WTC11 (cell line): ENCODE measurements around the gene CRYBA4. TPM values are rescaled to one million over a fixed set of nuclear protein-coding genes. Genes with fewer than 3 reads are reported as not detected.

ENCODE experiments used
- ATAC-seq: fragments of 200-7000 bp; cut with Tn5 transposase; 2 replicates; pipeline ENCODE4 v1.10.0; 2021; ENCODE audit warnings: mild to moderate bottlenecking, moderate library complexity
- CTCF ChIA-PET: fragments of 300-600 bp; sonication (Branson Sonifier 250); formaldehyde crosslinking; loops from one replicate; lab custom pipeline; 2021; ENCODE audit warnings: antibody characterized with exemption; lab: Charles Lee
- POLR2A ChIA-PET: fragments of 350-600 bp; sonication (Branson Sonifier 250); formaldehyde crosslinking; loops from one replicate; lab custom pipeline; 2021; ENCODE audit warnings: antibody characterized with exemption; lab: Charles Lee
- DNase-seq: peaks from one replicate; pipeline ENCODE4 v3.0.0; 2021; ENCODE audit warnings: low spot score
- H3K27ac Mint-ChIP-seq: 2 replicates; pipeline ENCODE4 v1.8.0; 2021; ENCODE audit warnings: mixed read lengths
- H3K27me3 Mint-ChIP-seq: 2 replicates; pipeline ENCODE4 v1.8.0; 2021; ENCODE audit warnings: low read depth, mild to moderate bottlenecking, moderate library complexity, mixed read lengths
- H3K36me3 Mint-ChIP-seq: 2 replicates; pipeline ENCODE4 v1.8.0; 2021; ENCODE audit warnings: mixed read lengths
- H3K4me1 Mint-ChIP-seq: 2 replicates; pipeline ENCODE4 v1.8.0; 2022; ENCODE audit warnings: mixed read lengths
- H3K4me3 Mint-ChIP-seq: 2 replicates; pipeline ENCODE4 v1.8.0; 2021; ENCODE audit warnings: mild to moderate bottlenecking, moderate library complexity, mixed read lengths
- H3K9me3 Mint-ChIP-seq: 2 replicates; pipeline ENCODE4 v1.8.0; 2021; ENCODE audit warnings: mixed read lengths
- ARID4B ChIP-seq: sonication (generic); formaldehyde crosslinking; IDR thresholded peaks from 2 replicates; pipeline ENCODE4 v1.8.0; 2023; ENCODE audit warnings: missing genetic modification reagents, mild to moderate bottlenecking, borderline replicate concordance
- ATF6 ChIP-seq: sonication (generic); formaldehyde crosslinking; IDR thresholded peaks from 2 replicates; pipeline ENCODE4 v1.8.1; 2023; ENCODE audit warnings: mild to moderate bottlenecking, missing genetic modification reagents
- E2F4 ChIP-seq: sonication (generic); formaldehyde crosslinking; IDR thresholded peaks from 2 replicates; pipeline ENCODE4 v1.8.1; 2022; ENCODE audit warnings: low read depth, mild to moderate bottlenecking, moderate library complexity, missing genetic modification reagents, borderline replicate concordance
- E2F5 ChIP-seq: sonication (generic); formaldehyde crosslinking; IDR thresholded peaks from 2 replicates; pipeline ENCODE4 v1.8.1; 2022; ENCODE audit warnings: mild to moderate bottlenecking, moderate library complexity, missing genetic modification reagents
- ERG ChIP-seq: fragments of 250-450 bp; sonication (Bioruptor Pico); IDR thresholded peaks from 2 replicates; pipeline ENCODE4 v1.8.0; 2021; ENCODE audit warnings: mild to moderate bottlenecking
- ETV6 ChIP-seq: sonication (generic); formaldehyde crosslinking; IDR thresholded peaks from 2 replicates; pipeline ENCODE4 v1.8.1; 2022; ENCODE audit warnings: mild to moderate bottlenecking, missing genetic modification reagents
- FOXP1 ChIP-seq: sonication (generic); formaldehyde crosslinking; IDR thresholded peaks from 2 replicates; pipeline ENCODE4 v1.8.0; 2022; ENCODE audit warnings: missing genetic modification reagents, mild to moderate bottlenecking, moderate library complexity, borderline replicate concordance
- IRF1 ChIP-seq: sonication (generic); formaldehyde crosslinking; IDR thresholded peaks from 2 replicates; pipeline ENCODE4 v1.8.0; 2023; ENCODE audit warnings: missing genetic modification reagents
- JAZF1 ChIP-seq: fragments of 250-450 bp; sonication (Bioruptor Pico); IDR thresholded peaks from 2 replicates; pipeline ENCODE4 v1.9.0; 2021; ENCODE audit warnings: moderate library complexity, mild to moderate bottlenecking, inconsistent platforms
- KAT7 ChIP-seq: sonication (generic); formaldehyde crosslinking; IDR thresholded peaks from 2 replicates; pipeline ENCODE4 v1.8.1; 2023; ENCODE audit warnings: missing genetic modification reagents, mild to moderate bottlenecking, borderline replicate concordance
- MLX ChIP-seq: sonication (generic); formaldehyde crosslinking; IDR thresholded peaks from 2 replicates; pipeline ENCODE4 v1.8.1; 2023; ENCODE audit warnings: mild to moderate bottlenecking, missing genetic modification reagents, moderate library complexity
- NFE2L1 ChIP-seq: sonication (generic); formaldehyde crosslinking; IDR thresholded peaks from 2 replicates; pipeline ENCODE4 v1.8.1; 2023; ENCODE audit warnings: missing genetic modification reagents
- RORB ChIP-seq: fragments of 250-450 bp; sonication (Bioruptor Pico); IDR thresholded peaks from 2 replicates; pipeline ENCODE4 v1.9.0; 2021; ENCODE audit warnings: mild to moderate bottlenecking
- total RNA-seq: library from RNA; stranded (reverse); gene quantifications from 3 replicates; pipeline ENCODE4 v1.2.3, GENCODE V29; 2021

Gene CRYBA4
- total RNA-seq, 1 experiment from 2014 or later = 0.81 TPM

- ChIA-PET CTCF (interaction anchor here (0.6 to 1.9 kb wide), 14 partner anchors 8 to 358 kb away, joined by 3 to 24 read pairs (median 4); partner anchors contain the start of genes MIAT and TPST2), POLR2A (interaction anchor here (1.6 kb wide), 1 partner anchor 8 kb away, joined by 8 read pairs; no protein-coding TSS in a partner anchor)
- H3K36me3 Mint-ChIP-seq = peaks cover 8% of the 10 kb centered on the region; the same call in 1 of the 2 replicates
Observed at GRCh38 chr22:26673486-26673885, 51.7 kb downstream of the CRYBA4 start.

More at GRCh38 chr22:26673486-26673885, 51.7 kb downstream of the CRYBA4 start:
- ATAC-seq = no peak
- no peak for DNase-seq
- no peaks in the 10 kb centered on the region for H3K27me3 Mint-ChIP-seq
- peak overlapping the region; percentile 92 for H3K27ac Mint-ChIP-seq
- H3K4me3 Mint-ChIP-seq = peak overlapping the region; percentile 89
- no peaks in the 10 kb centered on the region for H3K9me3 Mint-ChIP-seq
- TF ChIP-seq NFE2L1 = no peak
- no peak for TF ChIP-seq ETV6 (CRISPR knock-in tag)
- no peak for TF ChIP-seq RORB (CRISPR knock-in tag)
- no peak for TF ChIP-seq ERG (CRISPR knock-in tag)
- no peak for TF ChIP-seq MLX (CRISPR knock-in tag)
- no peak for TF ChIP-seq E2F5 (CRISPR knock-in tag)
- no peak for TF ChIP-seq KAT7 (CRISPR knock-in tag)
- no peak for TF ChIP-seq JAZF1 (CRISPR knock-in tag)
- TF ChIP-seq E2F4 (CRISPR knock-in tag) = no peak
- no peak for TF ChIP-seq ARID4B (CRISPR knock-in tag)
- TF ChIP-seq IRF1 (CRISPR knock-in tag) = no peak
- TF ChIP-seq ATF6 (CRISPR knock-in tag) = no peak
- TF ChIP-seq FOXP1 (CRISPR knock-in tag) = no peak
- H3K4me1 Mint-ChIP-seq = peaks cover 54% of the 10 kb centered on the region
